Fibroblast of lung (primary cell): ENCODE measurements around the gene CYTH2.

Experiments used
- EZH2 ChIP-seq: IDR thresholded peaks from 2 replicates; pipeline ENCODE4 v1.5.1; 2012; ENCODE audit warnings: low read length, control low read depth, mild to moderate bottlenecking; ENCODE audit errors: missing control alignments
- TF ChIP-seq, protein P1 (sequence below), 2 donors: IDR thresholded peaks in 1 of 2; conservative IDR thresholded peaks in 1 of 2; 1 replicate in 1 of 2; 2 replicates in 1 of 2; pipeline ENCODE4 v1.5.1; 2011 to 2012; ENCODE audit warnings: low read length in 2 of 2, control low read depth in 1 of 2, inconsistent platforms in 1 of 2, low read depth in 1 of 2, mild to moderate bottlenecking in 1 of 2

DNA sequence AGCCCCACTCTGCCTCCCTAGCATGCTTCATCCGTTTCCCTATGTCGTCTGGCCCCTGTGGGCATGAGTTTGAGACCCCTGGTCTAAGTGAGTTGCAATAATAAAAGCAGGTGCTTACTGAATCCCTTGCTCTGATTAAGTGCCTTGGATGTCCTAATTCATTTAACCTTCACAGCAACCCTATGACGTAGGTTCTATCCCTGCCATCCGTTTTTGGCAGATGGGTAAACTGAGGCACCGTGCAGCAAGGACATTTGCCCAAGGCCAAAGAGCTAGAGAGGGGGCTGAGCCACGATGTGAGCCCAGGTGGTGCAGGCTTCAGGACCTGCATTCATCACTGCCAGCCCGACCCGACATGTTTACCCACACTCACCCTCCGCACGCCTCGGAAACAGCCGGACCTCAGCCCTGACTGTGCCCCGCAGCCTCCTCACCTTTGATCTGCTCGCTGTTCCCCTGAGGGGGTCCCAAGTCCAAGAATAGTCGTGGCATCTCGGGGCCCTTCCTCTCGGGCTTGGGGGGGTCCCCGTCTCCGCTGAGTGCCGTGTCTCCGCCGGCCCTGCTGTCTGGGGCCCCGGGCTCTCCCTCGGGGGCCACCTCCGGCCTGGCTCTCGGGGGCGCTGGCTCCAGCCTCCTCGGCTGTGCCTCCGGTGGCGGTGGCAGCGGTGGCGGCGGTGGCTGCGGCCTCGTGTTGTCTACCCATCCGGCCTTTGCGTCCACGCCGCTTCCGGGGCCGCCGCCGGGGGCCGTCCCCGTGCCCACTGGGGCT lies 28.0 kb downstream of the CYTH2 start:
- TF ChIP-seq, protein P1, sequence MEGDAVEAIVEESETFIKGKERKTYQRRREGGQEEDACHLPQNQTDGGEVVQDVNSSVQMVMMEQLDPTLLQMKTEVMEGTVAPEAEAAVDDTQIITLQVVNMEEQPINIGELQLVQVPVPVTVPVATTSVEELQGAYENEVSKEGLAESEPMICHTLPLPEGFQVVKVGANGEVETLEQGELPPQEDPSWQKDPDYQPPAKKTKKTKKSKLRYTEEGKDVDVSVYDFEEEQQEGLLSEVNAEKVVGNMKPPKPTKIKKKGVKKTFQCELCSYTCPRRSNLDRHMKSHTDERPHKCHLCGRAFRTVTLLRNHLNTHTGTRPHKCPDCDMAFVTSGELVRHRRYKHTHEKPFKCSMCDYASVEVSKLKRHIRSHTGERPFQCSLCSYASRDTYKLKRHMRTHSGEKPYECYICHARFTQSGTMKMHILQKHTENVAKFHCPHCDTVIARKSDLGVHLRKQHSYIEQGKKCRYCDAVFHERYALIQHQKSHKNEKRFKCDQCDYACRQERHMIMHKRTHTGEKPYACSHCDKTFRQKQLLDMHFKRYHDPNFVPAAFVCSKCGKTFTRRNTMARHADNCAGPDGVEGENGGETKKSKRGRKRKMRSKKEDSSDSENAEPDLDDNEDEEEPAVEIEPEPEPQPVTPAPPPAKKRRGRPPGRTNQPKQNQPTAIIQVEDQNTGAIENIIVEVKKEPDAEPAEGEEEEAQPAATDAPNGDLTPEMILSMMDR (conservative IDR thresholded peaks at IDR 0.05 in 1 of 2, IDR thresholded peaks at IDR 0.05 in 1 of 2; ENCODE audit: low read depth in 1 of 2, low read length in 2 of 2), result no peak
- no peak for TF ChIP-seq EZH2
